HCT116 (cell line): ENCODE measurements around the gene ADCY2.

Experiments used
- EZH2 ChIP-seq: fragments of 200-600 bp; sonication (generic); IDR thresholded peaks from 2 replicates; pipeline ENCODE4 v1.6.1; 2017; ENCODE audit warnings: antibody characterized with exemption, mixed run types
- TF ChIP-seq, protein P1 (sequence below), 3 experiments: fragments of 200-600 bp in 1 of 3; sonication (generic) in 1 of 3; IDR thresholded peaks in 2 of 3; conservative IDR thresholded peaks in 1 of 3; 2 replicates each; pipeline ENCODE4 v1.5.1; 2012 to 2017; ENCODE audit warnings: low read depth in 2 of 3, low read length in 2 of 3, antibody characterized with exemption in 1 of 3, borderline replicate concordance in 1 of 3, control low read depth in 1 of 3, mild to moderate bottlenecking in 1 of 3, mixed read lengths in 1 of 3, mixed run types in 1 of 3, moderate library complexity in 1 of 3; ENCODE audit not compliant: insufficient read depth in 1 of 3

GRCh38 chr5:7857361-7857760 is 461.4 kb downstream of the ADCY2 start:
- TF ChIP-seq, protein P1, sequence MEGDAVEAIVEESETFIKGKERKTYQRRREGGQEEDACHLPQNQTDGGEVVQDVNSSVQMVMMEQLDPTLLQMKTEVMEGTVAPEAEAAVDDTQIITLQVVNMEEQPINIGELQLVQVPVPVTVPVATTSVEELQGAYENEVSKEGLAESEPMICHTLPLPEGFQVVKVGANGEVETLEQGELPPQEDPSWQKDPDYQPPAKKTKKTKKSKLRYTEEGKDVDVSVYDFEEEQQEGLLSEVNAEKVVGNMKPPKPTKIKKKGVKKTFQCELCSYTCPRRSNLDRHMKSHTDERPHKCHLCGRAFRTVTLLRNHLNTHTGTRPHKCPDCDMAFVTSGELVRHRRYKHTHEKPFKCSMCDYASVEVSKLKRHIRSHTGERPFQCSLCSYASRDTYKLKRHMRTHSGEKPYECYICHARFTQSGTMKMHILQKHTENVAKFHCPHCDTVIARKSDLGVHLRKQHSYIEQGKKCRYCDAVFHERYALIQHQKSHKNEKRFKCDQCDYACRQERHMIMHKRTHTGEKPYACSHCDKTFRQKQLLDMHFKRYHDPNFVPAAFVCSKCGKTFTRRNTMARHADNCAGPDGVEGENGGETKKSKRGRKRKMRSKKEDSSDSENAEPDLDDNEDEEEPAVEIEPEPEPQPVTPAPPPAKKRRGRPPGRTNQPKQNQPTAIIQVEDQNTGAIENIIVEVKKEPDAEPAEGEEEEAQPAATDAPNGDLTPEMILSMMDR (IDR thresholded peaks at IDR 0.05 in 2 of 3, conservative IDR thresholded peaks at IDR 0.05 in 1 of 3; ENCODE audit: borderline replicate concordance in 1 of 3, insufficient read depth in 1 of 3, low read depth in 2 of 3, low read length in 2 of 3): no peak
- no peak for TF ChIP-seq EZH2
